ENCODE results near the gene SPPL3.

- TF ChIP-seq, protein P1, sequence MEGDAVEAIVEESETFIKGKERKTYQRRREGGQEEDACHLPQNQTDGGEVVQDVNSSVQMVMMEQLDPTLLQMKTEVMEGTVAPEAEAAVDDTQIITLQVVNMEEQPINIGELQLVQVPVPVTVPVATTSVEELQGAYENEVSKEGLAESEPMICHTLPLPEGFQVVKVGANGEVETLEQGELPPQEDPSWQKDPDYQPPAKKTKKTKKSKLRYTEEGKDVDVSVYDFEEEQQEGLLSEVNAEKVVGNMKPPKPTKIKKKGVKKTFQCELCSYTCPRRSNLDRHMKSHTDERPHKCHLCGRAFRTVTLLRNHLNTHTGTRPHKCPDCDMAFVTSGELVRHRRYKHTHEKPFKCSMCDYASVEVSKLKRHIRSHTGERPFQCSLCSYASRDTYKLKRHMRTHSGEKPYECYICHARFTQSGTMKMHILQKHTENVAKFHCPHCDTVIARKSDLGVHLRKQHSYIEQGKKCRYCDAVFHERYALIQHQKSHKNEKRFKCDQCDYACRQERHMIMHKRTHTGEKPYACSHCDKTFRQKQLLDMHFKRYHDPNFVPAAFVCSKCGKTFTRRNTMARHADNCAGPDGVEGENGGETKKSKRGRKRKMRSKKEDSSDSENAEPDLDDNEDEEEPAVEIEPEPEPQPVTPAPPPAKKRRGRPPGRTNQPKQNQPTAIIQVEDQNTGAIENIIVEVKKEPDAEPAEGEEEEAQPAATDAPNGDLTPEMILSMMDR (IDR thresholded peaks at IDR 0.05 in 8 of 11, conservative IDR thresholded peaks at IDR 0.05 in 3 of 11): no peak
- no peak for TF ChIP-seq POLR2AphosphoS5 (IDR thresholded peaks at IDR 0.05)
- TF ChIP-seq POLR2A (IDR thresholded peaks at IDR 0.05): no peak
Observed at GRCh38 chr12:120874547-120875245, 29.5 kb downstream of the SPPL3 start.
